PC-3 (cell line): ENCODE measurements around the gene TFB1M. TPM values are rescaled to one million over a fixed set of nuclear protein-coding genes. Genes with fewer than 3 reads are reported as not detected.

Experiments
- ATAC-seq: fragments of 200-7000 bp; cut with Tn5 transposase; 2 replicates; pipeline ENCODE4 v1.9.1; 2020; ENCODE audit warnings: mild to moderate bottlenecking, moderate library complexity
- BruUV-seq: library from RNA; stranded (reverse); fragments of 400-500 nt; replicated peaks from 2 replicates; lab custom pipeline; 2021; lab: Mats Ljungman, UMichigan
- CTCF ChIA-PET: fragments of 300-600 bp; sonication (Branson Sonifier 250); formaldehyde crosslinking; loops from one replicate; lab custom pipeline; 2022; ENCODE audit warnings: antibody characterized with exemption; lab: Charles Lee
- POLR2A ChIA-PET: fragments of 300-600 bp; sonication (Branson Sonifier 250); formaldehyde crosslinking; loops from one replicate; lab custom pipeline; 2022; ENCODE audit warnings: antibody characterized with exemption; ENCODE audit not compliant: unreplicated experiment; lab: Charles Lee
- DNase-seq: peaks from one replicate; pipeline ENCODE4 v3.0.0-alpha.2; 2015
- H2AFZ ChIP-seq: fragments of 300-600 bp; sonication (generic); 2 replicates; pipeline ENCODE4 v1.6.0; 2016; ENCODE audit warnings: antibody characterized with exemption, low read length
- H3F3A ChIP-seq: fragments of 300-600 bp; sonication (generic); one replicate; pipeline ENCODE4 v1.6.0; 2017; ENCODE audit warnings: antibody characterized with exemption, low read length, control low read depth, mild to moderate bottlenecking; ENCODE audit not compliant: unreplicated experiment
- H3K27ac ChIP-seq: fragments of 300-600 bp; sonication (generic); 2 replicates; pipeline ENCODE4 v1.5.1; 2016; ENCODE audit warnings: mild to moderate bottlenecking, low read length
- H3K27me3 ChIP-seq: fragments of 300-600 bp; sonication (generic); 2 replicates; pipeline ENCODE4 v1.6.1; 2016; ENCODE audit warnings: low read length, mixed read lengths
- H3K36me3 ChIP-seq: fragments of 300-600 bp; sonication (generic); 2 replicates; pipeline ENCODE4 v1.6.1; 2016; ENCODE audit warnings: low read depth, mixed run types, low read length, mixed read lengths
- H3K4me1 ChIP-seq: fragments of 300-600 bp; sonication (generic); 2 replicates; pipeline ENCODE4 v1.5.1; 2016; ENCODE audit warnings: low read length; ENCODE audit not compliant: insufficient read depth
- H3K4me2 ChIP-seq: fragments of 300-600 bp; sonication (generic); 2 replicates; pipeline ENCODE4 v1.6.0; 2016; ENCODE audit warnings: low read length
- H3K4me3 ChIP-seq: fragments of 300-600 bp; sonication (generic); 2 replicates; pipeline ENCODE4 v1.5.1; 2016; ENCODE audit warnings: mild to moderate bottlenecking, low read length, mixed read lengths
- H3K79me2 ChIP-seq: fragments of 300-600 bp; sonication (generic); 2 replicates; pipeline ENCODE4 v1.6.1; 2017; ENCODE audit warnings: low read length, mixed read lengths
- H3K9ac ChIP-seq: fragments of 300-600 bp; sonication (generic); 2 replicates; pipeline ENCODE4 v1.6.0; 2016; ENCODE audit warnings: mild to moderate bottlenecking, low read length
- H3K9me2 ChIP-seq: fragments of 300-600 bp; sonication (generic); replicated peaks from 2 replicates; pipeline ENCODE4 v1.6.1; 2016; ENCODE audit warnings: mixed run types, low read length, mixed read lengths
- H3K9me3 ChIP-seq: fragments of 300-600 bp; sonication (generic); 2 replicates; pipeline ENCODE4 v1.6.1; 2016; ENCODE audit warnings: low read length, mixed read lengths
- H4K20me1 ChIP-seq: fragments of 300-600 bp; sonication (generic); 2 replicates; pipeline ENCODE4 v1.6.1; 2016; ENCODE audit warnings: low read length, mixed read lengths
- CTCF ChIP-seq: fragments of 300-600 bp; sonication (generic); conservative IDR thresholded peaks from 2 replicates; pipeline ENCODE4 v1.5.1; 2017; ENCODE audit warnings: antibody characterized with exemption, low read depth, mild to moderate bottlenecking, low read length
- EZH2 ChIP-seq: fragments of 300-600 bp; sonication (generic); IDR thresholded peaks from one replicate; pipeline ENCODE4 v1.6.1; 2017; ENCODE audit warnings: antibody characterized with exemption, mild to moderate bottlenecking, low read length; ENCODE audit not compliant: unreplicated experiment
- EZH2phosphoT487 ChIP-seq: fragments of 300-600 bp; sonication (generic); IDR thresholded peaks from 2 replicates; pipeline ENCODE4 v1.6.1; 2018; ENCODE audit warnings: mild to moderate bottlenecking, antibody characterized with exemption, low read length, borderline replicate concordance
- intact Hi-C: fragments of 100-400 bp; cut with micrococcal nuclease; formaldehyde crosslinking; loops from 2 replicates; pipeline ENCODE4 v1.9.0; 2023
- total RNA-seq: library from RNA; depleted of rRNA; stranded (reverse); fragments of >200 nt; gene quantifications from 2 replicates; pipeline ENCODE4 v1.2.3, GENCODE V29; 2014

Gene TFB1M
- total RNA-seq, 1 experiment from 2014 or later, result 23.1 TPM

- Histone ChIP-seq H3K4me2 (no peak overlapping the region), H3K9me3 (no peaks in the 10 kb centered on the region), H2AFZ (no peak overlapping the region), H3K9ac (no peak overlapping the region), H3K4me1 (no peaks in the 10 kb centered on the region), H3K79me2 (no peaks in the 10 kb centered on the region), H4K20me1 (no peaks in the 10 kb centered on the region), H3K27me3 (no peaks in the 10 kb centered on the region), H3F3A (no peaks in the 10 kb centered on the region), H3K36me3 (no peaks in the 10 kb centered on the region), H3K9me2 (no peaks in the 10 kb centered on the region), H3K27ac (no peak overlapping the region), H3K4me3 (no peak overlapping the region)
- no TSS peak for BruUV-seq
- ChIA-PET CTCF (no interaction called here), POLR2A (no interaction called here)
- no peak for DNase-seq
- no peak for TF ChIP-seq EZH2
- TF ChIP-seq CTCF, result no peak
- no peak for TF ChIP-seq EZH2phosphoT487
- no peak for ATAC-seq
- intact Hi-C loops, result loop anchor here (5.0 kb wide), 1 partner anchor 378 kb away; no protein-coding TSS in a partner anchor
Measured at GRCh38 chr6:155245193-155245592, 69.1 kb downstream of the TFB1M start.

- no TSS peak for BruUV-seq
- CTCF ChIA-PET, result no interaction called here
- DNase-seq (no peak), ATAC-seq (no peak)
- Histone ChIP-seq H3K27me3 (no peaks in the 10 kb centered on the region), H3K79me2 (no peaks in the 10 kb centered on the region), H3K9ac (no peak overlapping the region), H3K4me2 (no peak overlapping the region), H3K27ac (no peak overlapping the region), H3K9me2 (no peaks in the 10 kb centered on the region), H3K4me3 (no peak overlapping the region), H3K9me3 (no peaks in the 10 kb centered on the region), H4K20me1 (no peaks in the 10 kb centered on the region), H2AFZ (no peak overlapping the region), H3K36me3 (no peaks in the 10 kb centered on the region), H3K4me1 (no peaks in the 10 kb centered on the region), H3F3A (no peaks in the 10 kb centered on the region)
- TF ChIP-seq EZH2phosphoT487 (no peak), CTCF (no peak)
- POLR2A ChIA-PET, result no interaction called here
- intact Hi-C loops, result no loop called here
Measured at GRCh38 chr6:155244434-155244833, 69.8 kb downstream of the TFB1M start.

GRCh38 chr6:155241966-155242365 is 72.3 kb downstream of the TFB1M start:
- H3K79me2 ChIP-seq, result no peaks in the 10 kb centered on the region
- no peaks in the 10 kb centered on the region for H3F3A ChIP-seq
- H2AFZ ChIP-seq, result no peak overlapping the region
- ChIA-PET CTCF (no interaction called here), POLR2A (no interaction called here)
- H3K9me3 ChIP-seq, result no peaks in the 10 kb centered on the region
- no peaks in the 10 kb centered on the region for H3K27me3 ChIP-seq
- no peak for TF ChIP-seq EZH2
- no peak for TF ChIP-seq CTCF
- no peak for TF ChIP-seq EZH2phosphoT487
- intact Hi-C loops, result no loop called here
- no peaks in the 10 kb centered on the region for H3K36me3 ChIP-seq
- H3K4me1 ChIP-seq, result no peaks in the 10 kb centered on the region
- H4K20me1 ChIP-seq, result no peaks in the 10 kb centered on the region
- H3K4me3 ChIP-seq, result no peak overlapping the region
- H3K4me2 ChIP-seq, result no peak overlapping the region
- no peak overlapping the region for H3K9ac ChIP-seq
- DNase-seq (no peak), ATAC-seq (no peak)
- BruUV-seq, result no TSS peak
- H3K27ac ChIP-seq, result no peak overlapping the region
- no peaks in the 10 kb centered on the region for H3K9me2 ChIP-seq
